ENCODE measurements around the gene MRPL20.

DNA sequence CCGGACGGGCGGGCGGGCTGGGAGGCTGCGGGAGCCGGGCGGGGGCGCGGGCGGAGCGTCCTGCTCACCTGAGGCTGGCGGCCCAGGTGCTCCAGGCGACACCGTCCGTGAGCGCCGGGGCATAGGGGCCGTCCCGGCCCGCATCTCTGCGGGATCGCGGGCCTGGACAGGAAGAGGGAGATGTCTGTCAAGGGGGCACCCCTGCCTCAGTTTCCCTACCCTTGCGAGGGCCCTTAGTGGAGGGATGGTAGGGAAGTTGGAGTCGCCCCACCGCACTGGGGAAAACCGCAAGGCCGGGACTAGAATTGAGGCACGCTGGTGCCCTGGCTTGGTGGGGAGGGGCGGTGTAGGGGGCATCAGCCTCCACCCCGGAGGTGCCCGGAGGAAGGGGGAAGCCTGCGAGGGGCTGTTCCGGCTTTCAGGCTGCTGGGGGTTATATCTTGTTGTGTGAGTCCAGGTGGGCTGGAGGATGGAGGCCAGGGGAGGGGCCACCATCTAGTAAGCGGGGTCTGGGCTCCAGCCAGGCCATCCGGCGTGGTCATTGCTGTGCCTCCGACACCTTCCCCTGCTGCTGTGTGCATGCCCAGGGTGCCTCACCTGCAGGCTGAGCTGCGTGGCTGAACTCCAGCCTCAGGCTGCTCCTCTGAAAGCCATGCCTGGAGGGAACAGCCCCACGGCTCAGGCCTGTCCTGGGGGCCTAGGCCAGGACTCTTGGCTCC lies 29.0 kb upstream of the MRPL20 start:
- TF ChIP-seq, protein P1, sequence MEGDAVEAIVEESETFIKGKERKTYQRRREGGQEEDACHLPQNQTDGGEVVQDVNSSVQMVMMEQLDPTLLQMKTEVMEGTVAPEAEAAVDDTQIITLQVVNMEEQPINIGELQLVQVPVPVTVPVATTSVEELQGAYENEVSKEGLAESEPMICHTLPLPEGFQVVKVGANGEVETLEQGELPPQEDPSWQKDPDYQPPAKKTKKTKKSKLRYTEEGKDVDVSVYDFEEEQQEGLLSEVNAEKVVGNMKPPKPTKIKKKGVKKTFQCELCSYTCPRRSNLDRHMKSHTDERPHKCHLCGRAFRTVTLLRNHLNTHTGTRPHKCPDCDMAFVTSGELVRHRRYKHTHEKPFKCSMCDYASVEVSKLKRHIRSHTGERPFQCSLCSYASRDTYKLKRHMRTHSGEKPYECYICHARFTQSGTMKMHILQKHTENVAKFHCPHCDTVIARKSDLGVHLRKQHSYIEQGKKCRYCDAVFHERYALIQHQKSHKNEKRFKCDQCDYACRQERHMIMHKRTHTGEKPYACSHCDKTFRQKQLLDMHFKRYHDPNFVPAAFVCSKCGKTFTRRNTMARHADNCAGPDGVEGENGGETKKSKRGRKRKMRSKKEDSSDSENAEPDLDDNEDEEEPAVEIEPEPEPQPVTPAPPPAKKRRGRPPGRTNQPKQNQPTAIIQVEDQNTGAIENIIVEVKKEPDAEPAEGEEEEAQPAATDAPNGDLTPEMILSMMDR (IDR thresholded peaks at IDR 0.05): no peak
- TF ChIP-seq POLR2A (IDR thresholded peaks at IDR 0.05): no peak

All from thyroid gland (tissue), 4 donors.